ENCODE data around the gene TRAP1.

- no peak for TF ChIP-seq POLR2A (IDR thresholded peaks at IDR 0.05; ENCODE audit: low read length)
- TF ChIP-seq GATA1 (IDR thresholded peaks at IDR 0.05; ENCODE audit: low read depth, low read length): no peak
Measured at GRCh38 chr16:3668626-3669025, 48.7 kb downstream of the TRAP1 start.

Data from erythroblast (primary cell).